Gastrocnemius medialis (tissue), 4 donors: ENCODE results near the gene AVL9.

Experiments used
- CTCF ChIP-seq, 5 experiments: fragments of 450-650 bp in 3 of 5; fragments of 200-600 bp in 2 of 5; sonication (generic) in 2 of 5; IDR thresholded peaks in 4 of 5; conservative IDR thresholded peaks in 1 of 5; 1 replicate in 4 of 5; 2 replicates in 1 of 5; pipeline ENCODE4 v1.5.1; 2016 to 2019; ENCODE audit warnings: antibody characterized with exemption in 5 of 5, mild to moderate bottlenecking in 3 of 5, moderate library complexity in 3 of 5
- POLR2A ChIP-seq, 2 donors: fragments of 450-650 bp; IDR thresholded peaks; one replicate each; pipeline ENCODE4 v1.6.1; 2017; ENCODE audit warnings: antibody characterized with exemption in 2 of 2, mild to moderate bottlenecking in 2 of 2, moderate library complexity in 2 of 2

GRCh38 chr7:32513210-32513609 is 17.9 kb downstream of the AVL9 start:
- TF ChIP-seq POLR2A (IDR thresholded peaks at IDR 0.05) (no peak), CTCF (IDR thresholded peaks at IDR 0.05 in 4 of 5, conservative IDR thresholded peaks at IDR 0.05 in 1 of 5) (no peak)
